HepG2 (cell line): ENCODE measurements around the gene PPM1M. TPM values are rescaled to one million over a fixed set of nuclear protein-coding genes. Genes with fewer than 3 reads are reported as not detected.

ENCODE experiments used
- KDM3A ChIP-seq: IDR thresholded peaks from 2 replicates; pipeline ENCODE4 v1.6.1; 2018; ENCODE audit warnings: low read depth, missing compliant biosample characterization
- NCOA1 ChIP-seq: sonication (generic); formaldehyde crosslinking; IDR thresholded peaks from 2 replicates; pipeline ENCODE4 v1.9.0; 2021; ENCODE audit warnings: missing genetic modification reagents
- NPAS2 ChIP-seq: sonication (generic); formaldehyde crosslinking; IDR thresholded peaks from 2 replicates; pipeline ENCODE4 v1.8.0; 2022; ENCODE audit warnings: mild to moderate bottlenecking, missing genetic modification reagents, borderline replicate concordance
- ZMYM2 ChIP-seq: sonication (generic); formaldehyde crosslinking; IDR thresholded peaks from 2 replicates; pipeline ENCODE4 v1.8.0; 2022; ENCODE audit warnings: mild to moderate bottlenecking, missing genetic modification reagents
- ZNF230 ChIP-seq: sonication (generic); formaldehyde crosslinking; IDR thresholded peaks from 2 replicates; pipeline ENCODE4 v1.4.0; 2020; ENCODE audit warnings: mild to moderate bottlenecking, missing genetic modification reagents
- ZNF30 ChIP-seq: sonication (generic); formaldehyde crosslinking; IDR thresholded peaks from 2 replicates; pipeline ENCODE4 v1.5.0; 2020; ENCODE audit warnings: mild to moderate bottlenecking, missing genetic modification reagents
- ZNF558 ChIP-seq: sonication (generic); formaldehyde crosslinking; IDR thresholded peaks from 2 replicates; pipeline ENCODE4 v1.9.0; 2022; ENCODE audit warnings: mild to moderate bottlenecking, missing genetic modification reagents, borderline replicate concordance
- ZNF577 ChIP-seq: sonication (generic); formaldehyde crosslinking; IDR thresholded peaks from 2 replicates; pipeline ENCODE4 v1.4.0; 2020; ENCODE audit warnings: mild to moderate bottlenecking, low read depth, missing genetic modification reagents, borderline replicate concordance
- ZNF737 ChIP-seq: sonication (generic); formaldehyde crosslinking; IDR thresholded peaks from 2 replicates; pipeline ENCODE4 v1.5.0; 2020; ENCODE audit warnings: missing genetic modification reagents, mild to moderate bottlenecking, borderline replicate concordance
- polyA plus RNA-seq, 8 experiments: library from polyadenylated mRNA; depleted of rRNA in 3 of 8; stranded (reverse) in 7 of 8; unstranded in 1 of 8; fragments of >200 nt; fragmentation: Illumina TruSeq in 4 of 8; extraction: Trizol in 4 of 8; gene quantifications; 2 replicates each; pipeline versions ENCODE4 v1.2.1 to v1.2.3, GENCODE V29; 2011 to 2016; ENCODE audit warnings: low read depth in 4 of 8, missing spikeins in 1 of 8, mixed read lengths in 1 of 8; ENCODE audit not compliant: insufficient read depth in 1 of 8
- total RNA-seq, 5 experiments: library from RNA; depleted of rRNA; stranded (reverse); fragments of >200 nt; fragmentation: Illumina TruSeq; extraction: Trizol; gene quantifications; 2 replicates each; pipeline ENCODE4 v1.2.3, GENCODE V29; 2016; ENCODE audit warnings: low read depth in 1 of 5
- TF ChIP-seq, protein P1 (sequence below): sonication (generic); formaldehyde crosslinking; IDR thresholded peaks from 2 replicates; pipeline ENCODE4 v1.8.0; 2022; ENCODE audit warnings: mild to moderate bottlenecking, missing genetic modification reagents, moderate library complexity
- TF ChIP-seq, protein P2 (sequence below): sonication (generic); formaldehyde crosslinking; IDR thresholded peaks from 2 replicates; pipeline ENCODE4 v1.5.0; 2020; ENCODE audit warnings: mild to moderate bottlenecking, missing genetic modification reagents, borderline replicate concordance
- TF ChIP-seq, protein P3 (sequence below): sonication (generic); formaldehyde crosslinking; IDR thresholded peaks from 2 replicates; pipeline ENCODE4 v1.9.0; 2021; ENCODE audit warnings: missing genetic modification reagents, borderline replicate concordance
- TF ChIP-seq, protein P4 (sequence below), 2 experiments: sonication (generic) in 1 of 2; formaldehyde crosslinking in 1 of 2; IDR thresholded peaks; 2 replicates each; pipeline versions ENCODE4 v1.4.0 to v1.6.1; 2016 to 2020; ENCODE audit warnings: borderline replicate concordance in 1 of 2, low read depth in 1 of 2, mild to moderate bottlenecking in 1 of 2, missing genetic modification reagents in 1 of 2
- TF ChIP-seq, protein P5 (sequence below): sonication (generic); formaldehyde crosslinking; IDR thresholded peaks from 2 replicates; pipeline ENCODE4 v1.5.0; 2020; ENCODE audit warnings: missing genetic modification reagents
- TF ChIP-seq, protein P6 (sequence below): sonication (generic); formaldehyde crosslinking; IDR thresholded peaks from 2 replicates; pipeline ENCODE4 v1.4.0; 2020; ENCODE audit warnings: missing genetic modification reagents

The PPM1M gene
- total and polyA plus RNA-seq, 2 of the 13 experiments (the other 11 are each of a cell fraction or from before 2014, with no cell fraction given), result 2.5 to 5.9 TPM

DNA sequence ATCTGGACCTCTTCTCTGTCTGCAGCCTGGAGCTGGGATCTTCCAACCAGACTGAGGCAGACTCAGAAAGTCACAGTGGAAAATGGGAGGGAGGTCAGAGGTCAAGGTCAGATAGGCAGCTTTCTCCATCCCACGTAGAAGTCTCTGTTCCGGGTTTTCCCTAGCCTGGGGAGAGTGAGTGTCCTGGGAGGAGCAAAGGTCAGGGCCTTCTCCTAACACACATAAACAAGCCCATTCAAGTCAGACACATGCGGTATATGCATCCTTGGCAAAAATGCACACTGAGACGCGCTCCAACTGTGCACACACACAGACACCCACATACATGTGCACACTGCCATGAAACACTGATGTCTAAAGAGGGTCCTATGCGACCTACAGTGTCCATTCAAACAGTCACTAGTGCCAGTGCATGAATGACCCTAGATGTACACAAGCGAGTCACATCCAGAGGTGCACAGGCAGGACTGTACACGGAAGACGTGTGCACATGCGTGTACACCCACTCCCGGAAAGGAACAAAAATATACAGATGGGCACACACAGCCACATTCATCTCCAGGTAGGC is 7.3 kb upstream of the PPM1M start (continued):
- TF ChIP-seq, protein P1, sequence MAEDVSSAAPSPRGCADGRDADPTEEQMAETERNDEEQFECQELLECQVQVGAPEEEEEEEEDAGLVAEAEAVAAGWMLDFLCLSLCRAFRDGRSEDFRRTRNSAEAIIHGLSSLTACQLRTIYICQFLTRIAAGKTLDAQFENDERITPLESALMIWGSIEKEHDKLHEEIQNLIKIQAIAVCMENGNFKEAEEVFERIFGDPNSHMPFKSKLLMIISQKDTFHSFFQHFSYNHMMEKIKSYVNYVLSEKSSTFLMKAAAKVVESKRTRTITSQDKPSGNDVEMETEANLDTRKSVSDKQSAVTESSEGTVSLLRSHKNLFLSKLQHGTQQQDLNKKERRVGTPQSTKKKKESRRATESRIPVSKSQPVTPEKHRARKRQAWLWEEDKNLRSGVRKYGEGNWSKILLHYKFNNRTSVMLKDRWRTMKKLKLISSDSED (CRISPR knock-in tag), result no peak
- TF ChIP-seq, protein P2, sequence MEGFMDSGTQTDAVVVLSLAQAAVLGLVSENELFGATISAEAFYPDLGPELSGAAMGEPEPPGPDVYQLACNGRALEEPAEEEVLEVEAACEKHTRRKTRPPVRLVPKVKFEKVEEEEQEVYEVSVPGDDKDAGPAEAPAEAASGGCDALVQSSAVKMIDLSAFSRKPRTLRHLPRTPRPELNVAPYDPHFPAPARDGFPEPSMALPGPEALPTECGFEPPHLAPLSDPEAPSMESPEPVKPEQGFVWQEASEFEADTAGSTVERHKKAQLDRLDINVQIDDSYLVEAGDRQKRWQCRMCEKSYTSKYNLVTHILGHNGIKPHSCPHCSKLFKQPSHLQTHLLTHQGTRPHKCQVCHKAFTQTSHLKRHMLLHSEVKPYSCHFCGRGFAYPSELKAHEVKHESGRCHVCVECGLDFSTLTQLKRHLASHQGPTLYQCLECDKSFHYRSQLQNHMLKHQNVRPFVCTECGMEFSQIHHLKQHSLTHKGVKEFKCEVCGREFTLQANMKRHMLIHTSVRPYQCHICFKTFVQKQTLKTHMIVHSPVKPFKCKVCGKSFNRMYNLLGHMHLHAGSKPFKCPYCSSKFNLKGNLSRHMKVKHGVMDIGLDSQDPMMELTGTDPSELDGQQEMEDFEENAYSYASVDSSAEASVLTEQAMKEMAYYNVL, result no peak
- TF ChIP-seq ZNF577 (CRISPR knock-in tag) (no peak), KDM3A (CRISPR knock-in tag) (peak; percentile 65; the same call in 1 of the 2 replicates), ZNF737 (CRISPR knock-in tag) (no peak), ZNF230 (peak; percentile 13; the same call in 1 of the 2 replicates), NPAS2 (CRISPR knock-in tag) (no peak), ZNF558 (CRISPR knock-in tag) (no peak), ZNF30 (no peak), ZMYM2 (CRISPR knock-in tag) (peak; percentile 69), NCOA1 (peak; percentile 77; the same call in 1 of the 2 replicates)
- TF ChIP-seq, protein P3, sequence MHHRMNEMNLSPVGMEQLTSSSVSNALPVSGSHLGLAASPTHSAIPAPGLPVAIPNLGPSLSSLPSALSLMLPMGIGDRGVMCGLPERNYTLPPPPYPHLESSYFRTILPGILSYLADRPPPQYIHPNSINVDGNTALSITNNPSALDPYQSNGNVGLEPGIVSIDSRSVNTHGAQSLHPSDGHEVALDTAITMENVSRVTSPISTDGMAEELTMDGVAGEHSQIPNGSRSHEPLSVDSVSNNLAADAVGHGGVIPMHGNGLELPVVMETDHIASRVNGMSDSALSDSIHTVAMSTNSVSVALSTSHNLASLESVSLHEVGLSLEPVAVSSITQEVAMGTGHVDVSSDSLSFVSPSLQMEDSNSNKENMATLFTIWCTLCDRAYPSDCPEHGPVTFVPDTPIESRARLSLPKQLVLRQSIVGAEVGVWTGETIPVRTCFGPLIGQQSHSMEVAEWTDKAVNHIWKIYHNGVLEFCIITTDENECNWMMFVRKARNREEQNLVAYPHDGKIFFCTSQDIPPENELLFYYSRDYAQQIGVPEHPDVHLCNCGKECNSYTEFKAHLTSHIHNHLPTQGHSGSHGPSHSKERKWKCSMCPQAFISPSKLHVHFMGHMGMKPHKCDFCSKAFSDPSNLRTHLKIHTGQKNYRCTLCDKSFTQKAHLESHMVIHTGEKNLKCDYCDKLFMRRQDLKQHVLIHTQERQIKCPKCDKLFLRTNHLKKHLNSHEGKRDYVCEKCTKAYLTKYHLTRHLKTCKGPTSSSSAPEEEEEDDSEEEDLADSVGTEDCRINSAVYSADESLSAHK (CRISPR knock-in tag), result no peak
- TF ChIP-seq, protein P4, sequence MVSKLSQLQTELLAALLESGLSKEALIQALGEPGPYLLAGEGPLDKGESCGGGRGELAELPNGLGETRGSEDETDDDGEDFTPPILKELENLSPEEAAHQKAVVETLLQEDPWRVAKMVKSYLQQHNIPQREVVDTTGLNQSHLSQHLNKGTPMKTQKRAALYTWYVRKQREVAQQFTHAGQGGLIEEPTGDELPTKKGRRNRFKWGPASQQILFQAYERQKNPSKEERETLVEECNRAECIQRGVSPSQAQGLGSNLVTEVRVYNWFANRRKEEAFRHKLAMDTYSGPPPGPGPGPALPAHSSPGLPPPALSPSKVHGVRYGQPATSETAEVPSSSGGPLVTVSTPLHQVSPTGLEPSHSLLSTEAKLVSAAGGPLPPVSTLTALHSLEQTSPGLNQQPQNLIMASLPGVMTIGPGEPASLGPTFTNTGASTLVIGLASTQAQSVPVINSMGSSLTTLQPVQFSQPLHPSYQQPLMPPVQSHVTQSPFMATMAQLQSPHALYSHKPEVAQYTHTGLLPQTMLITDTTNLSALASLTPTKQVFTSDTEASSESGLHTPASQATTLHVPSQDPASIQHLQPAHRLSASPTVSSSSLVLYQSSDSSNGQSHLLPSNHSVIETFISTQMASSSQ (IDR thresholded peaks at IDR 0.05; ENCODE audit: low read depth), result 0 out of 2 replicates have a peak, but pooled peaks have one; percentile 48
- TF ChIP-seq, protein P4 (CRISPR knock-in tag; IDR thresholded peaks at IDR 0.05; ENCODE audit: borderline replicate concordance), result 0 out of 2 replicates have a peak, but pooled peaks have one; percentile 19
- TF ChIP-seq, protein P5, sequence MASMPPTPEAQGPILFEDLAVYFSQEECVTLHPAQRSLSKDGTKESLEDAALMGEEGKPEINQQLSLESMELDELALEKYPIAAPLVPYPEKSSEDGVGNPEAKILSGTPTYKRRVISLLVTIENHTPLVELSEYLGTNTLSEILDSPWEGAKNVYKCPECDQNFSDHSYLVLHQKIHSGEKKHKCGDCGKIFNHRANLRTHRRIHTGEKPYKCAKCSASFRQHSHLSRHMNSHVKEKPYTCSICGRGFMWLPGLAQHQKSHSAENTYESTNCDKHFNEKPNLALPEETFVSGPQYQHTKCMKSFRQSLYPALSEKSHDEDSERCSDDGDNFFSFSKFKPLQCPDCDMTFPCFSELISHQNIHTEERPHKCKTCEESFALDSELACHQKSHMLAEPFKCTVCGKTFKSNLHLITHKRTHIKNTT, result no peak
- TF ChIP-seq, protein P6, sequence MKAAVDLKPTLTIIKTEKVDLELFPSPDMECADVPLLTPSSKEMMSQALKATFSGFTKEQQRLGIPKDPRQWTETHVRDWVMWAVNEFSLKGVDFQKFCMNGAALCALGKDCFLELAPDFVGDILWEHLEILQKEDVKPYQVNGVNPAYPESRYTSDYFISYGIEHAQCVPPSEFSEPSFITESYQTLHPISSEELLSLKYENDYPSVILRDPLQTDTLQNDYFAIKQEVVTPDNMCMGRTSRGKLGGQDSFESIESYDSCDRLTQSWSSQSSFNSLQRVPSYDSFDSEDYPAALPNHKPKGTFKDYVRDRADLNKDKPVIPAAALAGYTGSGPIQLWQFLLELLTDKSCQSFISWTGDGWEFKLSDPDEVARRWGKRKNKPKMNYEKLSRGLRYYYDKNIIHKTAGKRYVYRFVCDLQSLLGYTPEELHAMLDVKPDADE (CRISPR knock-in tag), result no peak
